ENCODE measurements around the gene CA11.
A peak's percentile ranks its signal among the peaks of the same experiment; 100 is the strongest.
"Not testable (repeated sequence)": the region's sequence is repeated elsewhere in the genome, so short reads cannot be mapped to it uniquely, and the experiment has no call there.

CA11 gene

GRCh38 chr19:48646001-48646721 is at the start of gene CA11:
TSS of gene CA11 (minus strand) at chr19:48646187. CDS start at chr19:48645632, 555 bp downstream.
- no peak for DNase-seq (ENCODE audit: low read depth)

GRCh38 chr19:48693629-48694028 is 47.6 kb upstream of the CA11 start:
- not testable (repeated sequence) for DNase-seq (ENCODE audit: low read depth)

GRCh38 chr19:48689449-48689848 is 43.5 kb upstream of the CA11 start:
- DNase-seq (ENCODE audit: low read depth) = no peak

GRCh38 chr19:48687776-48688175 is 41.8 kb upstream of the CA11 start:
- no peak for DNase-seq (ENCODE audit: low read depth)

GRCh38 chr19:48686637-48687036 is 40.6 kb upstream of the CA11 start:
- DNase-seq (ENCODE audit: low read depth) = not testable (repeated sequence)

- DNase-seq (ENCODE audit: low read depth) = no peak
These were observed 40.1 kb upstream of the CA11 start for GRCh38 chr19:48686088-48686487.

- DNase-seq (ENCODE audit: low read depth) = no peak
These were observed 39.6 kb upstream of the CA11 start for GRCh38 chr19:48685583-48685982.

GRCh38 chr19:48683349-48683748 is 37.4 kb upstream of the CA11 start:
- peak; percentile 27 for DNase-seq (ENCODE audit: low read depth)

GRCh38 chr19:48681127-48681470 is 35.1 kb upstream of the CA11 start:
- DNase-seq (ENCODE audit: low read depth) = no peak

GRCh38 chr19:48680436-48681126 is 34.6 kb upstream of the CA11 start:
- DNase-seq (ENCODE audit: low read depth) = no peak

GRCh38 chr19:48680006-48680405 is 34.0 kb upstream of the CA11 start:
- not testable (repeated sequence) for DNase-seq (ENCODE audit: low read depth)

GRCh38 chr19:48678201-48678600 is 32.2 kb upstream of the CA11 start:
- DNase-seq (ENCODE audit: low read depth) = no peak

GRCh38 chr19:48676887-48677286 is 30.9 kb upstream of the CA11 start:
- DNase-seq (ENCODE audit: low read depth) = no peak

- DNase-seq (ENCODE audit: low read depth) = no peak
These were observed 30.5 kb upstream of the CA11 start for GRCh38 chr19:48676487-48676886.

- DNase-seq (ENCODE audit: low read depth) = peak; percentile 55
These were observed 29.2 kb upstream of the CA11 start for GRCh38 chr19:48674921-48675824.

- DNase-seq (ENCODE audit: low read depth) = no peak
These were observed 28.3 kb upstream of the CA11 start for GRCh38 chr19:48674216-48674809.

- DNase-seq (ENCODE audit: low read depth) = no peak
These were observed 27.6 kb upstream of the CA11 start for GRCh38 chr19:48673436-48674100.

- DNase-seq (ENCODE audit: low read depth) = no peak
These were observed 27.0 kb upstream of the CA11 start, which contains the start of gene NTN5 for GRCh38 chr19:48672994-48673393. TSS of gene NTN5 (minus strand) at chr19:48673017. CDS start at chr19:48670986, 2,031 bp downstream.

- DNase-seq (ENCODE audit: low read depth) = no peak
These were observed 25.5 kb upstream of the CA11 start for GRCh38 chr19:48671446-48671995.

- no peak for DNase-seq (ENCODE audit: low read depth)
These were observed 24.9 kb upstream of the CA11 start for GRCh38 chr19:48670699-48671445.
